Measurements from ENCODE around the gene AAMP. TPM values are rescaled to one million over a fixed set of nuclear protein-coding genes. Genes with fewer than 3 reads are reported as not detected.

Gene AAMP
- total RNA-seq, 2 donors from 2014 or later = 60.0 to 77.5 TPM

DNA sequence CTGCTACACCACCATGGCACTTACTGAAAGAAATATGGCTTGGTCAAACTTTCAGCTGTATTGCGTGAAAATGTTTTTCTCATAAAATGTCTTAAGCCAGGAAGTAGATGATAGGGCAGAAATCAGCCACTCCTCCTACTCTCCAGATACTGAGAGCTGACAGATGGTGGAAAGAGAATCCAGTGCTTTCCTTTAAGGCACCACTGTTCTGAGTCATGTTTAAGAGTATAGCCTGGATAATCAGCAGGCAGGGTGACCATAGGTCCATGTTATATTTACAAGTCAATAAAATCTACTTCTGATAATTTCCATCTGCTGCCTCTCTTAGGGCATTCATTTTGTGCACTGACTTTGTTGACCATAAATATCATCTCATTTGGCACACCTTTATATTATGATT, 31.1 kb downstream of the AAMP start:
- Mint-ChIP-seq H3K9me3 (no peaks in the 10 kb centered on the region), H3K27ac (no peak overlapping the region), H3K36me3 (ENCODE audit: low read depth) (peaks cover 100% of the 10 kb centered on the region), H3K27me3 (no peaks in the 10 kb centered on the region), H3K4me3 (no peak overlapping the region), H3K4me1 (peaks cover 5% of the 10 kb centered on the region)
- ATAC-seq (replicated peaks) = no peak

DNA sequence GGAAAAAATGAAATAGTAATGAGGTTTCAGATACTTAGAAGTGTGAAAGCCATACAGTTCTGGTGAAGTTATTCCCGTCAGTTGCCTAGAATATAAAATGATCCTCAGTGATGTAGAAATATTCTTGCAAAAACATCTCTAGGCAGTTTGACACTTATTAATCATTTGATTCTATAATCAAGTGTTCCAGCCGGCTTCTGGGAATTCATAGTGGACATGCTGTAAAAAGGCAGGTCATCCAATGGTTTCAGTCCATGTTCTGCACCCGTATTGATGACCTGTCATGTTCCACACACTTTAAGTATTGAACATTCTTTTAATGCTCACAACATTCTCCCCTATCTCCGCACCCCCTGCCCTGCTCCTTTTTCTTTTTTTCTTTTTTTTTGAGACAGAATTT, 33.1 kb downstream of the AAMP start:
- Mint-ChIP-seq H3K4me3 (no peak overlapping the region), H3K27me3 (no peaks in the 10 kb centered on the region), H3K9me3 (no peaks in the 10 kb centered on the region), H3K27ac (no peak overlapping the region), H3K36me3 (ENCODE audit: low read depth) (peaks cover 100% of the 10 kb centered on the region), H3K4me1 (peaks cover 5% of the 10 kb centered on the region)
- ATAC-seq (replicated peaks) = no peak

DNA sequence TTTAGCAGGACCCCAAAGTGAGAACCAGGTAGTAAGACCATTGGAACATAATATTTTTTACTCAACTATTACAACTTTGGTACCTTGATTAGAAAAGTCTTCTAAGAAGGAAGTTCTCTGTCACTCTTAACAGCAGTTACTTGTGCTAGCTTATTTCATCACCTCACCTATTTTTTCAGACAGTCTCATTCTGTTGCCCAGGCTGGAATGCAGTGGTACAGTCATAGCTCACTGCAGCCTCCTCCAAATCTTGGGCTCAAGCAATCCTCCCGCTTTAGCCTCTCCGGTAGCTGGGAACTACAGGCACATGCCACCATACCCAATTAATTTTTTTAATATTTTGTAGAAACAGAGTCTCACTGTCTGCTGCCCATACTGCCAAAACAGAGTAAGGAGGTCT, 34.9 kb downstream of the AAMP start:
- no peak for ATAC-seq (replicated peaks)
- H3K27me3 Mint-ChIP-seq = no peaks in the 10 kb centered on the region
- peaks cover 100% of the 10 kb centered on the region for H3K36me3 Mint-ChIP-seq (ENCODE audit: low read depth)
- no peak overlapping the region for H3K4me3 Mint-ChIP-seq
- H3K9me3 Mint-ChIP-seq = no peaks in the 10 kb centered on the region
- H3K27ac Mint-ChIP-seq = no peak overlapping the region
- H3K4me1 Mint-ChIP-seq = peaks cover 17% of the 10 kb centered on the region

DNA sequence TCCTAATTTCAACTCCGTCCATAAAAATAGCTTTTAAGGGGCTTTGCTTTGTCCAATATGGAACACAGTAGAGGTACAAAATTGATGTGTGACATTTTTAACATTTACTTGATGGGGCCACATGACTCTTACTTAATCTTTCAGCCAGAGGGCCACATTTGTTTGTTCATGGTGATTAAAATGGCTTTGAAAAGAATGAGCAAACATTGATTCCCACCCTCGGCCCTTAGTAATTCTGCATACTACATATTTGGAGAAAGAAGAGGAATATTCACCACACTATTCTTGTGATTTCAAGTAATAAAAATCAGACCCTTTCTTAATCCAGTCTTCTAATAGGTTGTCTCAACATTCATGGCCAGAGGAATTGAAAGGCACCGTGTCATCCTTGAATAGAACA, 35.4 kb downstream of the AAMP start:
- no peak for ATAC-seq (replicated peaks)
- Mint-ChIP-seq H3K27ac (peak overlapping the region; percentile 71), H3K36me3 (ENCODE audit: low read depth) (peaks cover 100% of the 10 kb centered on the region), H3K4me3 (no peak overlapping the region), H3K9me3 (no peaks in the 10 kb centered on the region), H3K27me3 (no peaks in the 10 kb centered on the region), H3K4me1 (peaks cover 17% of the 10 kb centered on the region)

DNA sequence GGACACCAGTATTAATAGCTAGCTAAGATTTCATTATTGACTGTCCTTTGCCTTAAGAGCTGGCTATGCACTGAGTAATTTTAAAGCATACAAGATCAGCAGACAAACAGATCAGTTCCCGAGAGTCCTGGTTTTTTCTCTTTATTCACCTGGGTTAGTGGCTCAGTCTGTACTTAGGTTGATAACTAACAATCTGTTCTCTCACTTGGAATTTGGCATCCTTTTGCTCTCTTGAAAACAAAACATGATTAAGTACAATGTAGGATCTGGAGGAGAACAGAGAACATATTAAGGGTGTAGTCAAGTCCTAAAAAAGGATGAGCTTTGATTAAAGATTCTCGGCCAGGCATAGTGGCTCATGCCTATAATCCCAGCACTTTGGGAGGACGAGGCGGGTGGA, 36.4 kb downstream of the AAMP start:
- peaks cover 25% of the 10 kb centered on the region for H3K4me1 Mint-ChIP-seq
- H3K4me3 Mint-ChIP-seq = no peak overlapping the region
- ATAC-seq (replicated peaks) = no peak
- H3K27me3 Mint-ChIP-seq = no peaks in the 10 kb centered on the region
- no peaks in the 10 kb centered on the region for H3K9me3 Mint-ChIP-seq
- peaks cover 100% of the 10 kb centered on the region for H3K36me3 Mint-ChIP-seq (ENCODE audit: low read depth)
- peak overlapping the region; percentile 71 for H3K27ac Mint-ChIP-seq

GRCh38 chr2:218230882-218231281, 39.1 kb downstream of the AAMP start:
- H3K4me3 Mint-ChIP-seq = peak overlapping the region; percentile 73
- H3K9me3 Mint-ChIP-seq = no peaks in the 10 kb centered on the region
- H3K36me3 Mint-ChIP-seq (ENCODE audit: low read depth) = peaks cover 100% of the 10 kb centered on the region
- ATAC-seq (replicated peaks) = peak; percentile 78
- H3K27me3 Mint-ChIP-seq = no peaks in the 10 kb centered on the region
- H3K4me1 Mint-ChIP-seq = peaks cover 41% of the 10 kb centered on the region
- H3K27ac Mint-ChIP-seq = peak overlapping the region; percentile 77

GRCh38 chr2:218229851-218230250, 40.1 kb downstream of the AAMP start:
- no peaks in the 10 kb centered on the region for H3K9me3 Mint-ChIP-seq
- peak overlapping the region; percentile 73 for H3K4me3 Mint-ChIP-seq
- H3K4me1 Mint-ChIP-seq = peaks cover 51% of the 10 kb centered on the region
- ATAC-seq (replicated peaks) = peak; percentile 28
- H3K27ac Mint-ChIP-seq = peak overlapping the region; percentile 77
- H3K36me3 Mint-ChIP-seq (ENCODE audit: low read depth) = peaks cover 100% of the 10 kb centered on the region
- H3K27me3 Mint-ChIP-seq = no peaks in the 10 kb centered on the region

DNA sequence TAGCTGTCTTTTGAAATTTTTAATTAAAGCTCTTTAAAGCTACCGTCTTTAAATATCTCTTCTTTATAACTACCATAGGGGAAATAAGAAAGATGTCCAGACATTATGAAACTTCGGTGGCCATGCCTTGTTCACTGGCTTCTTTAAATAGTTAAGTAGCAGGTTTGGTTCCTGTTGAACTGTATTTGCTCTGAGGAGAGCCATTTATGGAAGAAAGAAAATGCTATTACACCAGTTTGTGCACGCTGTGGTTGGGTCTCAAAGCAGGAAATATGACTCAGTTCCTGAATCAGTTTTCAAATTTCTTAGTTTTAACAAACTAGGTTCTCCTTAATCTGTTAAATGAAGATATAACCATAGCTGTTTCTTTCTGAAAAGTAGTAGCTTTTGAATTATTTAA, 40.7 kb downstream of the AAMP start:
- Mint-ChIP-seq H3K27me3 (no peaks in the 10 kb centered on the region), H3K4me3 (peak overlapping the region; percentile 72), H3K27ac (peak overlapping the region; percentile 80), H3K9me3 (no peaks in the 10 kb centered on the region), H3K36me3 (ENCODE audit: low read depth) (peaks cover 100% of the 10 kb centered on the region), H3K4me1 (peaks cover 57% of the 10 kb centered on the region)
- ATAC-seq (replicated peaks) = peak; percentile 90

DNA sequence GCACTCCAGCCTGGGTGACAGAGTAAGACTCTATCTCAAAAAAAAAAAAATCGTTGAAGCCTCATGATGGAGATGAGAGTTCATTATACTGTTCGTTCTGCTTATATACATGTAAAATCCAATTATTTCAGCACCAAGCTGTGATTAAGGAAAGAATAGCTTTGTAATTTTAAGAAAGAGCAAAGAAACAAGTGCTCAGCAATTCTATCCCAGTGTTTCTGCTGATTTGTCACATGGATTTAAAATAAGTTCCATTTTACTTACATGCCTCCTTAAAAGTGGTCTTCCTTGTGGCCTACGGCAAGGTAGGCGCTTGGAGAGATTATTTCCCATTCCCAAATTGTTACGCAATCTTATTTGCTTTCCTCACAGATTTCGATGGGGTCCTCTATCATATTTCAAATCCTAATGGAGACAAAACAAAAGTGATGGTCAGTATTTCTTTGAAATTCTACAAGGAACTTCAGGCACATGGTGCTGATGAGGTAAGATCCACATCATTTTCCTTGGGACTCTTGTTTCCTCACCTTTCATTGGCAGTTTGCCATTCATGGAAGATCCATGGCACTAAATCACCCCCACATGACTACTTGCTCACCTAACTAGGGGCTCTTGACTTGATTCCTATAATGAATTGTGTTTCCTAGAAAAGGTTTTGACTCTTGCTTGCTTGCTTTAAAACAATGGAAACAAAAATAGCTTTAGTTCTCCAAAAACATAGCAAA, 41.4 kb downstream of the AAMP start:
- peaks cover 100% of the 10 kb centered on the region for H3K36me3 Mint-ChIP-seq (ENCODE audit: low read depth)
- ATAC-seq (replicated peaks) = no peak
- H3K27me3 Mint-ChIP-seq = no peaks in the 10 kb centered on the region
- peaks cover 61% of the 10 kb centered on the region for H3K4me1 Mint-ChIP-seq
- peak overlapping the region; percentile 72 for H3K4me3 Mint-ChIP-seq
- H3K9me3 Mint-ChIP-seq = no peaks in the 10 kb centered on the region
- peak overlapping the region; percentile 80 for H3K27ac Mint-ChIP-seq

DNA sequence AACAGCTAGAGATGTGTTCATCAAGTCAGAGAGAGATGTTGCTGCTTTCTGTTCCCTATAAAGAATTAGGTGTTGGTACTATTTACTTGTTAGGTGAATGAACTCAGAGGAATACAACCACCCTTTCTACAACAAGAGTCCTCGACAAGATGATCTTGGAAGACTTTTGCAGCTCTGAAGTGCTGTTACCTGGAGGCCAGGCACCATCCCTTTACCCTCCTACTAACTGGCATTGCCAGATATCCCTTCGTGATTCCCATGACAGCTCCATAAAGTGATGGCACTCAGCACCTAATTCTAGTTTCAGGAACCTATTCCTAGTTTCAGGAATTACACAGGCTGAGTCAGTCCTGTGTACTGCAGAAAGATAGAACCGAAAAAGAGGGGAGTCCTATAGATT, 43.0 kb downstream of the AAMP start:
- ATAC-seq (replicated peaks) = no peak

DNA sequence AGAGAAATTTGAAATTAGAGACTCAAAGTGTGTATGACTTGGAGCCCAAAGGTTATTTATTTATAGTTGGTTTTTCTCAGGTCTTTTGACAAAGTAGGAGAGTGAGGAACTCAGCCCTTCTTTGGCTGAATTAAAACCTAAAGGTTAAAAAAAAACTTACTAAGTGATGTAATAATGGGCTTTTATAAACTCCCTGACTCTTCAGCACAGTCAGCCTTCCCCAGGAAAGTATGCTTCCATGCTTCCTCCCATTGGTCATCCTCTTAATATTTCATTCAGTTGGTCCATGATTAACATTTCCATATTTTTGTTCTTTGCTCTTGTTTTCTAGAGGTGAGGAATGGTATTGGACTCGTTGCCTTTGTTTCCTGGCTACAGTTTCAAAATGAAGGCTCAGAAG, 45.8 kb downstream of the AAMP start:
- peaks cover 71% of the 10 kb centered on the region for H3K4me1 Mint-ChIP-seq
- H3K9me3 Mint-ChIP-seq = no peaks in the 10 kb centered on the region
- H3K4me3 Mint-ChIP-seq = peak overlapping the region; percentile 91
- peak overlapping the region; percentile 93 for H3K27ac Mint-ChIP-seq
- no peaks in the 10 kb centered on the region for H3K27me3 Mint-ChIP-seq
- no peak for ATAC-seq (replicated peaks)
- peaks cover 100% of the 10 kb centered on the region for H3K36me3 Mint-ChIP-seq (ENCODE audit: low read depth)

More for the DNA sequence above, 43.0 kb downstream of the AAMP start:
- H3K27ac Mint-ChIP-seq = peak overlapping the region; percentile 58
- H3K36me3 Mint-ChIP-seq (ENCODE audit: low read depth) = peaks cover 100% of the 10 kb centered on the region
- no peaks in the 10 kb centered on the region for H3K9me3 Mint-ChIP-seq
- H3K4me1 Mint-ChIP-seq = peaks cover 67% of the 10 kb centered on the region
- peak overlapping the region; percentile 55 for H3K4me3 Mint-ChIP-seq
- no peaks in the 10 kb centered on the region for H3K27me3 Mint-ChIP-seq

DNA sequence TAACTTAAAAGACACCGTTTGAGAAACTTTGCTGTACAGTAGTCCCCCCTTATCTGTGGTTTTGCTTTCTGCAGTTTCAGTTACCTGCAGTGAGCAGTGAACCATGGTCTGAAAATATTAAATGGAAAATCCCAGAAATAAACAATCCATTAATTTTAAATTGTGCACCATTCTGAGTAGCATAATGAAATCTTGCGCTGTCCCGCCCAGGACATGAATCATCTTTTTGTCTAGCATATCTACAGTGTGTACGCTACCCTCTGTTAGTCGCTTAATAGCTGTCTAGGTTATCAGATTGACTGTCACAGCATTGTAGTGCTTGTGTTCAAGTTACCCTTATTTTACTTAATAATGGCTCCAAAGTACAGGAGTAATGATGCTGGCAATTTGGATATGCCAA, 46.9 kb downstream of the AAMP start:
- Mint-ChIP-seq H3K4me1 (peaks cover 63% of the 10 kb centered on the region), H3K36me3 (ENCODE audit: low read depth) (peaks cover 100% of the 10 kb centered on the region), H3K27me3 (no peaks in the 10 kb centered on the region), H3K4me3 (peak overlapping the region; percentile 91), H3K27ac (peak overlapping the region; percentile 93), H3K9me3 (no peaks in the 10 kb centered on the region)
- ATAC-seq (replicated peaks) = peak; percentile 61

- ATAC-seq (replicated peaks) = no peak
- H3K27ac Mint-ChIP-seq = peak overlapping the region; percentile 93
- H3K9me3 Mint-ChIP-seq = no peaks in the 10 kb centered on the region
- H3K4me3 Mint-ChIP-seq = peak overlapping the region; percentile 91
- no peaks in the 10 kb centered on the region for H3K27me3 Mint-ChIP-seq
- H3K4me1 Mint-ChIP-seq = peaks cover 55% of the 10 kb centered on the region
- peaks cover 95% of the 10 kb centered on the region for H3K36me3 Mint-ChIP-seq (ENCODE audit: low read depth)
Measured at GRCh38 chr2:218221000-218221399, 48.9 kb downstream of the AAMP start.

- no peak for ATAC-seq (replicated peaks)
- H3K4me3 Mint-ChIP-seq = peak overlapping the region; percentile 91
- H3K4me1 Mint-ChIP-seq = peaks cover 45% of the 10 kb centered on the region
- no peaks in the 10 kb centered on the region for H3K27me3 Mint-ChIP-seq
- peaks cover 84% of the 10 kb centered on the region for H3K36me3 Mint-ChIP-seq (ENCODE audit: low read depth)
- H3K27ac Mint-ChIP-seq = peak overlapping the region; percentile 93
- no peaks in the 10 kb centered on the region for H3K9me3 Mint-ChIP-seq
Measured at GRCh38 chr2:218219934-218220333, 50.0 kb downstream of the AAMP start.

DNA sequence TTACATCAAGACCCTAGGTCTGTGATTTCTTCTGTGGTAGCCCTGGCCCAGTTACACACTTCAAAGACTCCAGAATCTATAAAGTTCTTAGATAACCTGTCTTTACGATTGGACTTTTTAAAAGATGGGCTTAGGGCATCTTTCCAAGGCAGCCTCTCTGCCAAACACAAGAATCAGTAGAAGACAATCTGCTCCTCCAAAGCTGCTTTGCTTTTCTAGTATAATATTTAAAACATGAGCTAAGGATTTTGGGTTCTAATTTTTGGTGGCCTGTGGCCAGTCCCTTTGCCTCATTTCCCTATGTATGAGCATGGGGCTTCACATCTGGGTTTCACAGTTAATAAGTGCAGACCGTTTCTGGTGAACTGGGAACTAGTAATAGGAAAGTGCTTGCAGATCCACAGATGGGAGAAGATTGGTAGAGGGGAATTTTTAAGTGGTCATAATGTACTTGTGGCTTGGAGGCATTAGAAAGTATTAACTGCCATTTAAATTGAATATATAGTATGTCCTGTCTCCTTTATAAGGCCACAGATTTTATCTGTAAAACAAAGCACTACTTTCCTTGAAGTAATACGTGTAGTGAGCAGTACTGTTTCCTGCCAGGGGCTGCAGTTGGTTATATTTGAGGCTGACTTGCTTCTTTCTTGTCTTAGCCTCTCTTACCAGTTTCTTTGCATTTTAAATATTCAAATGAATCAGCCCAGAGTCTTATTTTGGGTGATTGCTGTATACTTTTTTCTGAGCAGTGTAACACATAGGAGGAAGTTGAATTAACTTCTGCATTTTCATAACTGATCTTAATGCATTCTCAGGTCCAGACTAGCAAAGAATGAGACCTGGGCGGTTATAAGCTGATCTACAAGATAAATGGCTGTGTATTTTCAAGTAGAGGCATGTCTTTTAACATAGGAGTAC, 51.4 kb downstream of the AAMP start:
- peaks cover 32% of the 10 kb centered on the region for H3K4me1 Mint-ChIP-seq

More for the DNA sequence above, 51.4 kb downstream of the AAMP start:
- H3K27me3 Mint-ChIP-seq = no peaks in the 10 kb centered on the region
- H3K27ac Mint-ChIP-seq = peak overlapping the region; percentile 93
- H3K36me3 Mint-ChIP-seq (ENCODE audit: low read depth) = peaks cover 70% of the 10 kb centered on the region
- H3K9me3 Mint-ChIP-seq = no peaks in the 10 kb centered on the region
- peak; percentile 45 for ATAC-seq (replicated peaks)
- H3K4me3 Mint-ChIP-seq = peak overlapping the region; percentile 91

All from activated T-helper 17 cell treated with anti-CD3 and anti-CD28 coated beads, Interleukin-2, amount 50 U/mL, for 72 hours (primary cell).